Coronary artery (tissue), 2 donors: ENCODE data around the gene IGFBPL1.
A peak's percentile ranks its signal among the peaks of the same experiment; 100 is the strongest.

Source experiments
- DNase-seq: peaks from one replicate; pipeline ENCODE4 v3.0.0-alpha.2; 2017; ENCODE audit warnings: low spot score
- H3K27ac ChIP-seq, 2 donors: fragments of 200-600 bp; sonication (generic); one replicate each; pipeline ENCODE4 v1.5.1; 2016 to 2019
- H3K4me3 ChIP-seq: fragments of 200-600 bp; sonication (generic); 2 replicates; pipeline ENCODE4 v1.5.1; 2016; ENCODE audit warnings: mild to moderate bottlenecking, moderate library complexity
- CTCF ChIP-seq: fragments of 200-600 bp; sonication (generic); IDR thresholded peaks from one replicate; pipeline ENCODE4 v1.5.1; 2019; ENCODE audit warnings: antibody characterized with exemption

The IGFBPL1 gene

GRCh38 chr9:38387066-38387465, 37.2 kb downstream of the IGFBPL1 start:
- H3K27ac ChIP-seq = peak overlapping the region; percentile 87
- no peak for DNase-seq
- TF ChIP-seq CTCF = no peak
- no peak overlapping the region for H3K4me3 ChIP-seq

GRCh38 chr9:38386319-38386895, 37.8 kb downstream of the IGFBPL1 start:
- no peak for TF ChIP-seq CTCF
- Histone ChIP-seq H3K4me3 (no peak overlapping the region), H3K27ac (peak overlapping the region; percentile 87 to 95)
- no peak for DNase-seq

- Histone ChIP-seq H3K4me3 (no peak overlapping the region), H3K27ac (peak overlapping the region; percentile 87 to 95)
- DNase-seq = no peak
- no peak for TF ChIP-seq CTCF
Observed at GRCh38 chr9:38385896-38386295, 38.4 kb downstream of the IGFBPL1 start.

GRCh38 chr9:38384990-38385848, 39.0 kb downstream of the IGFBPL1 start:
- Histone ChIP-seq H3K4me3 (no peak overlapping the region), H3K27ac (peak overlapping the region; percentile 87 to 95)
- DNase-seq = no peak
- no peak for TF ChIP-seq CTCF

- no peak for TF ChIP-seq CTCF
- no peak overlapping the region for H3K4me3 ChIP-seq
- DNase-seq = no peak
- peak overlapping the region; percentile 93 to 95 for H3K27ac ChIP-seq
Observed at GRCh38 chr9:38382141-38382540, 42.1 kb downstream of the IGFBPL1 start.

- Histone ChIP-seq H3K27ac (peak overlapping the region; percentile 93 to 95), H3K4me3 (no peak overlapping the region)
- no peak for TF ChIP-seq CTCF
- no peak for DNase-seq
Observed at GRCh38 chr9:38380872-38381534, 43.3 kb downstream of the IGFBPL1 start.
